G401 (cell line): ENCODE data around the gene CYP39A1. TPM values are rescaled to one million over a fixed set of nuclear protein-coding genes. Genes with fewer than 3 reads are reported as not detected.

Experiments used
- DNase-seq: peaks from one replicate; pipeline ENCODE4 v3.0.0-alpha.2; 2015; ENCODE audit warnings: low spot score
- in situ Hi-C: cut with HindIII; loops from 2 replicates; pipeline ENCODE4 v1.10.0; 2016; ENCODE audit warnings: low sequenced_read_pairs, mixed read lengths
- total RNA-seq: library from RNA; depleted of rRNA; stranded (reverse); fragments of >200 nt; shearing (Covaris generic); gene quantifications from 2 replicates; pipeline ENCODE4 v1.2.3, GENCODE V29; 2014; rRNA removed

Gene CYP39A1
- not detected in 2 replicates for total RNA-seq

- in situ Hi-C loops: no loop called here
- DNase-seq: peak; percentile 99
Measured at GRCh38 chr6:46652603-46653438, at the start of gene CYP39A1, which contains the start of gene SLC25A27. CYP39A1 (minus strand) TSS chr6:46652818; CDS start chr6:46652582, 236 bp downstream. SLC25A27 (plus strand) TSS chr6:46652975; CDS start chr6:46653193, 218 bp downstream.

- in situ Hi-C loops: no loop called here
- no peak for DNase-seq
Measured at GRCh38 chr6:46699970-46700369, 47.4 kb upstream of the CYP39A1 start.

- in situ Hi-C loops: no loop called here
- DNase-seq: no peak
Measured at GRCh38 chr6:46690911-46691451, 38.4 kb upstream of the CYP39A1 start.

DNA sequence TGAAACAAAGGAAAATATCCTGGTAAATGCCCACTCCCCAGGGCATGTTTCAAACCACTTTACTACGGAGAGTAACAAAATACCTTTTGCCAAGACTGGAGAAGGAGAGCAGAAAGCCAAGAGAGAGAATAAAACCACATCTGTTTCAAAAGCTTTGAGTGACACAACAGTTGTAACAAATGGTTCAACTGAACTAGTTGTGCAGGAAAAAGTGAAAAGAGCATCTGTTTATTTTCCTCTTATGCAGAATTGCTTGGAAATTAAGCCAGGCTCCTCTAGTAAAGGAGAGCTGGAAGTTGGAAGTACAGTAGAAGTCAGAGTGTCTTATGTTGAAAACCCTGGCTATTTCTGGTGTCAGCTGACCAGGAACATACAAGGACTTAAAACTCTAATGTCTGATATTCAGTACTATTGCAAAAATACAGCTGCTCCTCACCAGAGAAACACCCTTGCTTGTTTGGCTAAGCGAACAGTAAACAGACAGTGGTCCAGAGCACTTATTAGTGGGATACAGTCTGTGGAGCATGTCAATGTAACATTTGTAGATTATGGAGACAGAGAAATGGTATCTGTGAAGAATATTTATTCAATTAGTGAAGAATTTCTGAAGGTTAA lies 37.6 kb upstream of the CYP39A1 start:
- in situ Hi-C loops: no loop called here

DNA sequence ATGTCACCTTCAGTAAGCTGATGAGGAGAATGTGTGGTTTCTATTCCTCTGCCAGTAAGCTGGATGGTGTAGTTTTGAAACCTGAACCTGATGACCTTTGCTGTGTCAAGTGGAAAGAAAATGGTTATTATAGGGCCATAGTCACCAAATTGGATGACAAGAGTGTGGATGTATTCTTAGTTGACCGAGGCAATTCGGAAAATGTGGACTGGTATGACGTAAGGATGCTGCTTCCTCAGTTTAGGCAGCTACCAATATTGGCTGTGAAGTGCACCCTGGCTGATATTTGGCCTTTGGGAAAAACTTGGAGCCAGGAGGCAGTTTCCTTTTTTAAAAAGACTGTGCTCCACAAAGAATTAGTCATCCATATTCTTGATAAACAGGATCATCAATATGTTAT lies 37.0 kb upstream of the CYP39A1 start:
- in situ Hi-C loops: no loop called here
- no peak for DNase-seq

More for the DNA sequence above, 37.6 kb upstream of the CYP39A1 start:
- no peak for DNase-seq

DNA sequence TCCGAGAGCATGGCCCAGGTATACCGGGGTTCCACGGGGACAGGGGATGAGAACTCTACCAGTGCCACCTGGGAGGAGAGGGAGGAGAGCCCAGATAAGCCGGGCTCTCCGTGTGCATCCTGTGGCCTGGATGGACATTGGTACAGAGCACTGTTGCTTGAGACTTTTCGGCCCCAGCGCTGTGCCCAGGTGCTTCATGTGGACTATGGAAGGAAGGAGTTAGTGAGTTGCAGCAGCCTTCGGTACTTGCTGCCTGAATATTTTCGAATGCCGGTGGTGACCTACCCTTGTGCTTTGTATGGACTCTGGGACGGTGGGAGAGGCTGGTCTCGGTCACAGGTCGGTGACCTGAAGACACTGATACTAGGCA lies 36.3 kb upstream of the CYP39A1 start:
- in situ Hi-C loops: no loop called here

DNA sequence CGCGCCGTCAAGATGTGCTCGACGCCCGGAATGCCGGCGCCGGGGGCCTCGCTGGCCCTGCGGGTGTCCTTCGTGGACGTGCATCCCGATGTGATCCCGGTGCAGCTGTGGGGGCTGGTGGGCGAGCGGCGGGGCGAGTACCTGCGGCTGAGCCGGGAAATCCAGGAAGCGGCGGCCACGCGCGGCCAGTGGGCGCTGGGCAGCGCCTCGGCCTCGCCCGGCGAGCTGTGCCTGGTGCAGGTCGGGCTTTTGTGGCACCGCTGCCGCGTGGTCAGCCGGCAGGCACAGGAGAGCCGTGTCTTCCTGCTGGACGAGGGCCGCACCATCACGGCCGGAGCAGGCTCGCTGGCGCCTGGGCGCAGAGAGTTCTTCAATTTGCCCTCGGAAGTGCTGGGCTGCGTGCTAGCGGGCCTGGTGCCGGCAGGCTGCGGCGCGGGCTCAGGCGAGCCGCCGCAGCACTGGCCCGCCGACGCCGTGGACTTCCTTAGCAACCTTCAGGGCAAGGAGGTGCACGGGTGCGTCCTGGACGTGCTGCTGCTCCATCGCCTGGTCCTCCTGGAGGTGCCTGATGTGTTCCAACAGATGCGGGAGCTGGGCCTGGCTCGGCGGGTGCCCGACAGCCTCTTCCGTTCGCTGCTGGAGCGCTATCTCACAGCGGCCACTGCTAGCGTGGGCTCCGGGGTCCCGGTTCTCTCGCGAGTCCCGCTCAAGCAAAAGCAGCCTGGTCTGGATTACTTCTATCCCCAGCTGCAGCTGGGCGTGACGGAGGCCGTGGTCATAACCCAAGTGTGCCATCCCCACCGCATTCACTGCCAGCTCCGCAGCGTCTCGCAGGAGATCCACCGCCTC lies 35.7 kb upstream of the CYP39A1 start:
- in situ Hi-C loops: no loop called here

More for the DNA sequence above, 36.3 kb upstream of the CYP39A1 start:
- DNase-seq: no peak

GRCh38 chr6:46687619-46688097 lies 35.0 kb upstream of the CYP39A1 start, which contains the start of gene TDRD6:
TDRD6 (plus strand) TSS chr6:46687885; CDS start chr6:46688129, 244 bp downstream.
- no peak for DNase-seq
- in situ Hi-C loops: no loop called here

More for the DNA sequence above, 35.7 kb upstream of the CYP39A1 start:
- no peak for DNase-seq

GRCh38 chr6:46684771-46685170 lies 32.2 kb upstream of the CYP39A1 start:
- no peak for DNase-seq
- in situ Hi-C loops: no loop called here

- DNase-seq: peak; percentile 48
- in situ Hi-C loops: no loop called here
Measured at GRCh38 chr6:46677314-46677654, 24.7 kb upstream of the CYP39A1 start.

GRCh38 chr6:46676604-46677313 lies 24.1 kb upstream of the CYP39A1 start:
- in situ Hi-C loops: no loop called here

GRCh38 chr6:46674410-46674809 lies 21.8 kb upstream of the CYP39A1 start:
- in situ Hi-C loops: no loop called here
- DNase-seq: no peak

More at GRCh38 chr6:46676604-46677313, 24.1 kb upstream of the CYP39A1 start:
- peak; percentile 33 for DNase-seq

GRCh38 chr6:46667377-46667776 lies 14.8 kb upstream of the CYP39A1 start:
- DNase-seq: no peak
- in situ Hi-C loops: no loop called here

GRCh38 chr6:46661483-46661882 lies 8.9 kb upstream of the CYP39A1 start:
- no peak for DNase-seq
- in situ Hi-C loops: no loop called here

DNA sequence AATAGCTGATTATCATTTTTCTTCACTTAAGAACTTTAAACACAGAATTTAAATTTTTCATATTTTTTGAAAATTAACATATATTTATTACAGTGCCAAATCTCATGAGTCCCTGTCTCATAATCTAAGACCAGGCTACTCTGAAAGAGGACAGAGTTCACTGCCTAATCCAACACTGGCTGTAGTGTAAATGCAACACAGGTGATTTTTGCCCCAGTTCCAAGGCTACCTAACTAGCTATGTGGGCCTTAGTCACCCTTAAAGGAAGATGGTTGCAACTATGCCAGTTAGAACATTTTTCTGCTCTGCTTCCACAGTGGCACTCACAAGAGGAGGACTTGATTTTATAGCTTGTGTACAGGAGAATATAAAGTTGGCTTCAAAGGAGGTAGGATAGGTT lies 5.0 kb upstream of the CYP39A1 start:
- in situ Hi-C loops: no loop called here
- DNase-seq: no peak

DNA sequence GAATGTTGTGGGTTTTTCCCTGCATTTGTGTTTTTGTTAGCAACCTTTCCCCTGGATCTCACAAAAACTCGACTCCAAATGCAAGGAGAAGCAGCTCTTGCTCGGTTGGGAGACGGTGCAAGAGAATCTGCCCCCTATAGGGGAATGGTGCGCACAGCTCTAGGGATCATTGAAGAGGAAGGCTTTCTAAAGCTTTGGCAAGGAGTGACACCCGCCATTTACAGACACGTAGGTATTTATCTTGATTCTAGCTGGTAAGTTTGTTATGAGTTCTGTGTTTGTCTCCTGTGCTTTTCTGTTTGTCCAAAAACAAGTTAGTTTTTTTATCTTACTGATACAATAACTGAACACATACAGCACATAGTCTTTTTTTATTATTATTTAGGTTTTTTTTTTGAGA lies 3.2 kb upstream of the CYP39A1 start:
- peak; percentile 62 for DNase-seq
- in situ Hi-C loops: no loop called here

DNA sequence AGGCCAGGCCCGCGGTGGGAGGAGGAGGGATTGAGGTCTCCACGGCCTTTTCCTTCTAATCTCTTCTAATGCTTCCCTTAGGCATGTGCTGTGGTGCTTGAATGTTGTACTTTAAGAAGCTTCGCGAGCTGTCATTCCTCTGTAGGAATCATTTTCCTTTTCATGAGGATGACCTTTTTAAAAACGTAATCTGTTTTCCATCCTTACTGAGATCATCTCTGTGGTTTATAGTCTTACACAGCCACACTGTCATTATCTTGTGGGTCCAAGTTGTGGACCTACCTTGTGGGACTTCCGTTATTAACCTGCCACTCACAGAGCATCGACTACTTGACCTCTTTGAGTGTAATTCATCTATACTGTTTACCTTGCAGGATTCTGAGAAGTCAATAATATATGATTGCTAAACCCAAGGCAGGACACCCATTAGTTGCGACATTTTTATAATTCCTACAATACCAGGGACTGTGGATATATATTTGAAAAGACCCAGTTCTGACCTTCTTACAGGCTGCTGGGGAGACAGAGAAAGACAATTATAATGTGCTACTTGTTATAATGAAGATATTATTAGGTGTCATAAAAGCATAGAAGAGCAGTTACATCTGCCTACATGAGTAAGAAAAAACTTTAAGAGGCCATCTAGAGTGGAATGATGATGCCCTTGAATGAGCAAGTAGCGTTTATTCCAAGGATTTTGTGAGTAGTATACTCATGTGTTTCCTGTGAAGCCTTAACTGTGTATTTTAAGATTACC lies 999 bp upstream of the CYP39A1 start:
- in situ Hi-C loops: no loop called here

GRCh38 chr6:46652232-46652602 lies 401 bp downstream of the CYP39A1 start:
- in situ Hi-C loops: no loop called here
- no peak for DNase-seq

More for the DNA sequence above, 999 bp upstream of the CYP39A1 start:
- DNase-seq: peak; percentile 60
